CD14-positive monocyte (primary cell): ENCODE results near the gene MYPN. TPM values are rescaled to one million over a fixed set of nuclear protein-coding genes. Genes with fewer than 3 reads are reported as not detected.

Experiments
- DNase-seq, 3 donors: peaks; one replicate each; pipeline ENCODE4 v3.0.0-alpha.2; 2011 to 2022
- H2AFZ ChIP-seq: 2 replicates; pipeline ENCODE4 v1.6.0; 2012; ENCODE audit warnings: mild to moderate bottlenecking, low read depth, low read length, inconsistent platforms; ENCODE audit not compliant: insufficient read depth, poor library complexity, severe bottlenecking
- H3K27ac ChIP-seq, 2 donors: 1 replicate in 1 of 2; 2 replicates in 1 of 2; pipeline ENCODE4 v1.5.1; 2012 to 2013; ENCODE audit warnings: low read length in 2 of 2, control low read depth in 1 of 2, inconsistent platforms in 1 of 2, low read depth in 1 of 2, mild to moderate bottlenecking in 1 of 2
- H3K27me3 ChIP-seq, 2 donors: one replicate each; pipeline versions ENCODE4 v1.6.0 to v1.6.1; 2011 to 2013; ENCODE audit warnings: low read length in 2 of 2; ENCODE audit not compliant: control insufficient read depth in 2 of 2, insufficient read depth in 2 of 2
- H3K36me3 ChIP-seq, 2 donors: replicated peaks in 1 of 2; 1 replicate in 1 of 2; 2 replicates in 1 of 2; pipeline versions ENCODE4 v1.5.1 to v1.6.1; 2012 to 2013; ENCODE audit warnings: low read length in 2 of 2, control low read depth in 1 of 2, inconsistent platforms in 1 of 2, mild to moderate bottlenecking in 1 of 2; ENCODE audit not compliant: insufficient read depth in 2 of 2, control insufficient read depth in 1 of 2
- H3K4me1 ChIP-seq, 2 donors: 1 replicate in 1 of 2; 2 replicates in 1 of 2; pipeline versions ENCODE4 v1.5.1 to v1.6.1; 2012 to 2013; ENCODE audit warnings: low read length in 2 of 2, control low read depth in 1 of 2, inconsistent platforms in 1 of 2, mild to moderate bottlenecking in 1 of 2, moderate library complexity in 1 of 2; ENCODE audit not compliant: insufficient read depth in 2 of 2, control insufficient read depth in 1 of 2
- H3K4me2 ChIP-seq: replicated peaks from 2 replicates; pipeline ENCODE3; 2012; ENCODE audit warnings: low read length, moderate library complexity, mild to moderate bottlenecking; ENCODE audit not compliant: poor library complexity, severe bottlenecking; ENCODE audit errors: extremely low read depth
- H3K4me3 ChIP-seq, 3 experiments: fragments of 200-600 bp in 1 of 3; sonication (generic) in 1 of 3; replicated peaks in 1 of 3; 1 replicate in 2 of 3; 2 replicates in 1 of 3; pipeline ENCODE4 v1.5.1; 2011 to 2013; ENCODE audit warnings: low read length in 3 of 3, mild to moderate bottlenecking in 3 of 3, control low read depth in 2 of 3, low read depth in 2 of 3, inconsistent platforms in 1 of 3, moderate library complexity in 1 of 3
- H3K79me2 ChIP-seq: 2 replicates; pipeline ENCODE4 v1.6.0; 2012; ENCODE audit warnings: mild to moderate bottlenecking, control low read depth, inconsistent platforms, low read length, moderate library complexity; ENCODE audit not compliant: insufficient read depth
- H3K9ac ChIP-seq: 2 replicates; pipeline ENCODE4 v1.6.0; 2017; ENCODE audit warnings: low read length, mild to moderate bottlenecking; ENCODE audit not compliant: insufficient read depth, poor library complexity, severe bottlenecking
- H3K9me3 ChIP-seq, 2 donors: replicated peaks in 1 of 2; 1 replicate in 1 of 2; 2 replicates in 1 of 2; pipeline versions ENCODE4 v1.5.1 to v1.6.1; 2012 to 2013; ENCODE audit warnings: low read length in 2 of 2, control low read depth in 1 of 2; ENCODE audit not compliant: control insufficient read depth in 1 of 2, insufficient read depth in 1 of 2
- H4K20me1 ChIP-seq: 2 replicates; pipeline ENCODE4 v1.6.0; 2012; ENCODE audit warnings: mild to moderate bottlenecking, low read length, control low read depth, moderate library complexity; ENCODE audit not compliant: insufficient read depth
- H3K27ac Mint-ChIP-seq, 7 donors: one replicate each; pipeline ENCODE4 v1.8.0; 2020; ENCODE audit warnings: mild to moderate bottlenecking in 7 of 7, mixed read lengths in 7 of 7, moderate library complexity in 6 of 7, inconsistent platforms in 2 of 7
- H3K27me3 Mint-ChIP-seq, 3 donors: one replicate each; pipeline ENCODE4 v1.8.0; 2021 to 2022; ENCODE audit warnings: low read depth in 3 of 3, mild to moderate bottlenecking in 3 of 3, mixed read lengths in 3 of 3, moderate library complexity in 3 of 3, inconsistent platforms in 1 of 3
- H3K36me3 Mint-ChIP-seq, 2 donors: one replicate each; pipeline ENCODE4 v1.8.0; 2020; ENCODE audit warnings: mixed read lengths in 2 of 2, inconsistent platforms in 1 of 2, mild to moderate bottlenecking in 1 of 2
- H3K4me1 Mint-ChIP-seq: one replicate; pipeline ENCODE4 v1.8.0; 2020; ENCODE audit warnings: mild to moderate bottlenecking, mixed read lengths
- H3K4me3 Mint-ChIP-seq, 2 donors: one replicate each; pipeline ENCODE4 v1.8.0; 2020; ENCODE audit warnings: mild to moderate bottlenecking in 2 of 2, mixed read lengths in 2 of 2, moderate library complexity in 1 of 2
- H3K9me3 Mint-ChIP-seq, 7 donors: one replicate each; pipeline ENCODE4 v1.8.0; 2020 to 2022; ENCODE audit warnings: mixed read lengths in 7 of 7, mild to moderate bottlenecking in 6 of 7, moderate library complexity in 6 of 7, inconsistent platforms in 2 of 7
- WGBS: methylation state at CpG from one replicate; pipeline ENCODE4 v1.1.5; 2013; ENCODE audit warnings: missing lambda C conversion rate; ENCODE audit not compliant: insufficient coverage; 5-methylcytosine and 5-hydroxymethylcytosine counted together
- intact Hi-C, 2 donors: fragments of 100-400 bp; cut with micrococcal nuclease; formaldehyde crosslinking; loops; one replicate each; pipeline versions ENCODE4 v1.15.0 to v1.15.1; 2023
- polyA plus RNA-seq, 3 donors: library from polyadenylated mRNA; depleted of rRNA in 1 of 3; unstranded in 2 of 3; stranded (reverse) in 1 of 3; fragments of 300-500 nt in 2 of 3; fragments of >200 nt in 1 of 3; fragmentation: Illumina TruSeq in 2 of 3; gene quantifications; 1 replicate in 2 of 3; 2 replicates in 1 of 3; pipeline ENCODE4 v1.2.3, GENCODE V29; 2012 to 2021
- TF ChIP-seq, protein P1 (sequence below): fragments of 200-600 bp; IDR thresholded peaks from one replicate; pipeline ENCODE4 v1.8.0; 2022; ENCODE audit warnings: antibody characterized with exemption, mild to moderate bottlenecking

The MYPN gene
- polyA plus RNA-seq, 3 donors: not detected

GRCh38 chr10:68167586-68168189 is 58.4 kb downstream of the MYPN start:
- Mint-ChIP-seq H3K4me3 (no peak overlapping the region), H3K4me1 (no peaks in the 10 kb centered on the region), H3K27me3 (peaks cover 0 to 10% (median 4%) of the 10 kb centered on the region in 3 donors), H3K27ac (no peak overlapping the region), H3K36me3 (no peaks in the 10 kb centered on the region), H3K9me3 (peaks cover 0 to 4% (median 0%) of the 10 kb centered on the region in 7 donors)
- 98% methylated on average over 6 of the region's 6 CpGs for WGBS
- H3K9ac ChIP-seq: no peak overlapping the region
- H3K4me3 ChIP-seq: no peak overlapping the region
- no peaks in the 10 kb centered on the region for H3K9me3 ChIP-seq
- H3K27me3 ChIP-seq: no peaks in the 10 kb centered on the region
- no peaks in the 10 kb centered on the region for H3K79me2 ChIP-seq
- no peaks in the 10 kb centered on the region for H3K36me3 ChIP-seq
- no peaks in the 10 kb centered on the region for H3K4me1 ChIP-seq
- H2AFZ ChIP-seq: no peak overlapping the region
- no peak for DNase-seq
- TF ChIP-seq, protein P1, sequence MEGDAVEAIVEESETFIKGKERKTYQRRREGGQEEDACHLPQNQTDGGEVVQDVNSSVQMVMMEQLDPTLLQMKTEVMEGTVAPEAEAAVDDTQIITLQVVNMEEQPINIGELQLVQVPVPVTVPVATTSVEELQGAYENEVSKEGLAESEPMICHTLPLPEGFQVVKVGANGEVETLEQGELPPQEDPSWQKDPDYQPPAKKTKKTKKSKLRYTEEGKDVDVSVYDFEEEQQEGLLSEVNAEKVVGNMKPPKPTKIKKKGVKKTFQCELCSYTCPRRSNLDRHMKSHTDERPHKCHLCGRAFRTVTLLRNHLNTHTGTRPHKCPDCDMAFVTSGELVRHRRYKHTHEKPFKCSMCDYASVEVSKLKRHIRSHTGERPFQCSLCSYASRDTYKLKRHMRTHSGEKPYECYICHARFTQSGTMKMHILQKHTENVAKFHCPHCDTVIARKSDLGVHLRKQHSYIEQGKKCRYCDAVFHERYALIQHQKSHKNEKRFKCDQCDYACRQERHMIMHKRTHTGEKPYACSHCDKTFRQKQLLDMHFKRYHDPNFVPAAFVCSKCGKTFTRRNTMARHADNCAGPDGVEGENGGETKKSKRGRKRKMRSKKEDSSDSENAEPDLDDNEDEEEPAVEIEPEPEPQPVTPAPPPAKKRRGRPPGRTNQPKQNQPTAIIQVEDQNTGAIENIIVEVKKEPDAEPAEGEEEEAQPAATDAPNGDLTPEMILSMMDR: no peak
- intact Hi-C loops: no loop called here
- H3K27ac ChIP-seq: no peak overlapping the region
- no peaks in the 10 kb centered on the region for H4K20me1 ChIP-seq
- no peak overlapping the region for H3K4me2 ChIP-seq

- Mint-ChIP-seq H3K4me3 (no peak overlapping the region), H3K4me1 (no peaks in the 10 kb centered on the region), H3K36me3 (no peaks in the 10 kb centered on the region), H3K27ac (no peak overlapping the region), H3K9me3 (peaks cover 0 to 4% (median 0%) of the 10 kb centered on the region in 7 donors), H3K27me3 (peaks cover 0 to 6% (median 5%) of the 10 kb centered on the region in 3 donors)
- no peaks in the 10 kb centered on the region for H3K36me3 ChIP-seq
- no peak overlapping the region for H3K4me3 ChIP-seq
- H4K20me1 ChIP-seq: no peaks in the 10 kb centered on the region
- no CpG with 5 or more reads among the region's 1 CpG for WGBS
- intact Hi-C loops: no loop called here
- DNase-seq: no peak
- no peaks in the 10 kb centered on the region for H3K9me3 ChIP-seq
- H3K9ac ChIP-seq: no peak overlapping the region
- TF ChIP-seq, protein P1: no peak
- no peak overlapping the region for H2AFZ ChIP-seq
- no peaks in the 10 kb centered on the region for H3K4me1 ChIP-seq
- no peak overlapping the region for H3K27ac ChIP-seq
- H3K27me3 ChIP-seq: no peaks in the 10 kb centered on the region
- no peaks in the 10 kb centered on the region for H3K79me2 ChIP-seq
- no peak overlapping the region for H3K4me2 ChIP-seq
Measured at GRCh38 chr10:68171539-68172080, 62.3 kb downstream of the MYPN start.
